Measurements from ENCODE around the gene ZBTB20. TPM values are rescaled to one million over a fixed set of nuclear protein-coding genes. Genes with fewer than 3 reads are reported as not detected.

Gene ZBTB20
- total and polyA plus RNA-seq, 2 of the 4 experiments (the other 2 are of a cell fraction): 0.75 to 14.7 TPM

- H3K23ac ChIP-seq (ENCODE audit: low read depth, low read length): no peak overlapping the region
- H3K14ac ChIP-seq (replicated peaks; ENCODE audit: low read depth, low read length): no peak overlapping the region
- ATAC-seq (ENCODE audit: low read depth) (no peak), DNase-seq (no peak)
- H4K8ac ChIP-seq (ENCODE audit: low read depth in 2 of 2, low read length in 2 of 2): no peak overlapping the region
- no peak overlapping the region for H2BK20ac ChIP-seq (ENCODE audit: low read depth, low read length)
- no peak overlapping the region for H3K9ac ChIP-seq (ENCODE audit: low read depth, low read length)
- H3K56ac ChIP-seq (ENCODE audit: extremely low read depth, insufficient read depth, low read length): no peak overlapping the region
- H3K4me2 ChIP-seq (ENCODE audit: low read depth, low read length): no peak overlapping the region
- no peaks in the 10 kb centered on the region for H3K4me1 ChIP-seq (ENCODE audit: control insufficient read depth, insufficient read depth, low read length)
- intact Hi-C loops (cut with micrococcal nuclease): no loop called here
- no peaks in the 10 kb centered on the region for H3K36me3 ChIP-seq (ENCODE audit: control insufficient read depth, insufficient read depth, low read length)
- no peaks in the 10 kb centered on the region; the same call in 1 of the 2 replicates for H3K9me3 ChIP-seq (ENCODE audit: control insufficient read depth, insufficient read depth, low read length)
- H3K9me1 ChIP-seq (ENCODE audit: insufficient read depth, low read length): no peaks in the 10 kb centered on the region
- H4K91ac ChIP-seq (ENCODE audit: insufficient read depth, low read depth, low read length): no peak overlapping the region
- no peak overlapping the region for H2BK120ac ChIP-seq (ENCODE audit: low read depth, low read length)
- H3K27me3 ChIP-seq (ENCODE audit: control insufficient read depth, insufficient read depth, low read length): no peaks in the 10 kb centered on the region
- no peak overlapping the region for H3K27ac ChIP-seq (ENCODE audit: insufficient read depth, low read length)
- no CpG with 5 or more reads among the region's 2 CpGs for WGBS, 2 experiments (ENCODE audit: extremely low coverage in 2 of 2, insufficient read length in 1 of 2)
- TF ChIP-seq SMC3 (IDR thresholded peaks at IDR 0.05; ENCODE audit: low read depth, low read length) (no peak), RCOR1 (IDR thresholded peaks at IDR 0.05; ENCODE audit: insufficient replicate concordance, low read length) (no peak)
- in situ Hi-C loops (cut with MboI; ENCODE audit: low sequenced_read_pairs): no loop called here
- no peak overlapping the region for H2AK5ac ChIP-seq (ENCODE audit: low read depth, low read length)
- no peak overlapping the region for H3K4ac ChIP-seq (ENCODE audit: low read depth, low read length)
- H2BK5ac ChIP-seq (ENCODE audit: low read depth, low read length, poor library complexity, severe bottlenecking): no peak overlapping the region
- no peaks in the 10 kb centered on the region for H4K20me1 ChIP-seq (ENCODE audit: insufficient read depth, low read length)
- no peak overlapping the region for H2AFZ ChIP-seq (replicated peaks; ENCODE audit: low read length, poor library complexity)
- ChIA-PET CTCF (no interaction called here), POLR2A (ENCODE audit: unreplicated experiment) (no interaction called here)
- no peak overlapping the region for H2AK9ac ChIP-seq (replicated peaks; ENCODE audit: low read depth, low read length, poor library complexity)
- no peak overlapping the region for H3K4me3 ChIP-seq (ENCODE audit: insufficient read depth, low read depth, low read length)
- H4K5ac ChIP-seq (ENCODE audit: low read depth, low read length): no peak overlapping the region
- no peaks in the 10 kb centered on the region; a peak in 1 of 4 replicates for H3K79me1 ChIP-seq (ENCODE audit: low read depth in 1 of 2, low read length in 2 of 2)
- no peak overlapping the region for H2BK15ac ChIP-seq (ENCODE audit: low read depth, low read length)
- dilution Hi-C loops (cut with HindIII; ENCODE audit: low sequenced_read_pairs, unreplicated experiment): no loop called here
- H3K18ac ChIP-seq (ENCODE audit: low read depth, low read length): no peak overlapping the region
- no TSS peak for BruUV-seq (replicated peaks)
These were observed 128.4 kb downstream of the ZBTB20 start for GRCh38 chr3:115018694-115019093.

Measured in IMR-90 (cell line).